ENCODE results near the gene KIF4B. TPM values are rescaled to one million over a fixed set of nuclear protein-coding genes. Genes with fewer than 3 reads are reported as not detected.

Gene KIF4B, protein sequence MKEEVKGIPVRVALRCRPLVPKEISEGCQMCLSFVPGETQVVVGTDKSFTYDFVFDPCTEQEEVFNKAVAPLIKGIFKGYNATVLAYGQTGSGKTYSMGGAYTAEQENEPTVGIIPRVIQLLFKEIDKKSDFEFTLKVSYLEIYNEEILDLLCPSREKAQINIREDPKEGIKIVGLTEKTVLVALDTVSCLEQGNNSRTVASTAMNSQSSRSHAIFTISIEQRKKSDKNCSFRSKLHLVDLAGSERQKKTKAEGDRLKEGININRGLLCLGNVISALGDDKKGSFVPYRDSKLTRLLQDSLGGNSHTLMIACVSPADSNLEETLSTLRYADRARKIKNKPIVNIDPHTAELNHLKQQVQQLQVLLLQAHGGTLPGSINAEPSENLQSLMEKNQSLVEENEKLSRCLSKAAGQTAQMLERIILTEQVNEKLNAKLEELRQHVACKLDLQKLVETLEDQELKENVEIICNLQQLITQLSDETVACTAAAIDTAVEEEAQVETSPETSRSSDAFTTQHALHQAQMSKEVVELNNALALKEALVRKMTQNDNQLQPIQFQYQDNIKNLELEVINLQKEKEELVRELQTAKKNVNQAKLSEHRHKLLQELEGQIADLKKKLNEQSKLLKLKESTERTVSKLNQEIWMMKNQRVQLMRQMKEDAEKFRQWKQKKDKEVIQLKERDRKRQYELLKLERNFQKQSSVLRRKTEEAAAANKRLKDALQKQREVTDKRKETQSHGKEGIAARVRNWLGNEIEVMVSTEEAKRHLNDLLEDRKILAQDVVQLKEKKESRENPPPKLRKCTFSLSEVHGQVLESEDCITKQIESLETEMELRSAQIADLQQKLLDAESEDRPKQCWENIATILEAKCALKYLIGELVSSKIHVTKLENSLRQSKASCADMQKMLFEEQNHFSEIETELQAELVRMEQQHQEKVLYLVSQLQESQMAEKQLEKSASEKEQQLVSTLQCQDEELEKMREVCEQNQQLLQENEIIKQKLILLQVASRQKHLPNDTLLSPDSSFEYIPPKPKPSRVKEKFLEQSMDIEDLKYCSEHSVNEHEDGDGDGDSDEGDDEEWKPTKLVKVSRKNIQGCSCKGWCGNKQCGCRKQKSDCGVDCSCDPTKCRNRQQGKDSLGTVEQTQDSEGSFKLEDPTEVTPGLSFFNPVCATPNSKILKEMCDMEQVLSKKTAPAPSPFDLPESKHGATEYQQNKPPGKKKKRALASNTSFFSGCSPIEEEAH
- total RNA-seq = not detected

DNA sequence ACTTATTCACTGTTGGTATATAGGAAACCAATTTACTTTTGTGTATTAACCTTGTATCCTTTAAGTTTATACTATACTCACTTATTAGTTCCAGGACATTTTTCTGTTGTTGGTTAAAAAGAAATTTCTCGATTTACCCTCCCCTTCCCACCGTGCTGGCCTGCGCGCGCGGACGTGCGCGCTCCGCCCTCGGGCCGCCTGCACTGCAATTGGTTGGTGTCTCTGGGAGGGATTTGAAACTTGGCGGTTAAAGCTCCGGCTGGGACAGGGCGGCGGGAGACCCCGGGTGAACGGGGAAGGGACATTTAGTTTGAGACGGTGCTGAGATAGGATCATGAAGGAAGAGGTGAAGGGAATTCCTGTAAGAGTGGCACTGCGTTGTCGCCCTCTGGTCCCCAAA lies at the start of gene KIF4B:
KIF4B (plus strand) TSS at position 230 of the 400 bp plus-strand sequence; CDS start at position 335, 105 bp downstream.
- DNase-seq = no peak
- Histone ChIP-seq H3K36me3 (no peaks in the 10 kb centered on the region), H3K4me1 (no peaks in the 10 kb centered on the region), H3K4me3 (replicated peaks in 1 of 3) (no peak within 1 kb of the TSS), H3K27me3 (no peaks in the 10 kb centered on the region), H3K27ac (no peak within 1 kb of the TSS), H3K9me3 (no peaks in the 10 kb centered on the region)
- no peak for TF ChIP-seq POLR2A (IDR thresholded peaks at IDR 0.05)
- TF ChIP-seq, protein P1, sequence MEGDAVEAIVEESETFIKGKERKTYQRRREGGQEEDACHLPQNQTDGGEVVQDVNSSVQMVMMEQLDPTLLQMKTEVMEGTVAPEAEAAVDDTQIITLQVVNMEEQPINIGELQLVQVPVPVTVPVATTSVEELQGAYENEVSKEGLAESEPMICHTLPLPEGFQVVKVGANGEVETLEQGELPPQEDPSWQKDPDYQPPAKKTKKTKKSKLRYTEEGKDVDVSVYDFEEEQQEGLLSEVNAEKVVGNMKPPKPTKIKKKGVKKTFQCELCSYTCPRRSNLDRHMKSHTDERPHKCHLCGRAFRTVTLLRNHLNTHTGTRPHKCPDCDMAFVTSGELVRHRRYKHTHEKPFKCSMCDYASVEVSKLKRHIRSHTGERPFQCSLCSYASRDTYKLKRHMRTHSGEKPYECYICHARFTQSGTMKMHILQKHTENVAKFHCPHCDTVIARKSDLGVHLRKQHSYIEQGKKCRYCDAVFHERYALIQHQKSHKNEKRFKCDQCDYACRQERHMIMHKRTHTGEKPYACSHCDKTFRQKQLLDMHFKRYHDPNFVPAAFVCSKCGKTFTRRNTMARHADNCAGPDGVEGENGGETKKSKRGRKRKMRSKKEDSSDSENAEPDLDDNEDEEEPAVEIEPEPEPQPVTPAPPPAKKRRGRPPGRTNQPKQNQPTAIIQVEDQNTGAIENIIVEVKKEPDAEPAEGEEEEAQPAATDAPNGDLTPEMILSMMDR (IDR thresholded peaks at IDR 0.05) = no peak
- 94 to 97% methylated on average over 21 of the region's 21 CpGs for WGBS, 2 donors
- intact Hi-C loops (cut with DNase I) = no loop called here

DNA sequence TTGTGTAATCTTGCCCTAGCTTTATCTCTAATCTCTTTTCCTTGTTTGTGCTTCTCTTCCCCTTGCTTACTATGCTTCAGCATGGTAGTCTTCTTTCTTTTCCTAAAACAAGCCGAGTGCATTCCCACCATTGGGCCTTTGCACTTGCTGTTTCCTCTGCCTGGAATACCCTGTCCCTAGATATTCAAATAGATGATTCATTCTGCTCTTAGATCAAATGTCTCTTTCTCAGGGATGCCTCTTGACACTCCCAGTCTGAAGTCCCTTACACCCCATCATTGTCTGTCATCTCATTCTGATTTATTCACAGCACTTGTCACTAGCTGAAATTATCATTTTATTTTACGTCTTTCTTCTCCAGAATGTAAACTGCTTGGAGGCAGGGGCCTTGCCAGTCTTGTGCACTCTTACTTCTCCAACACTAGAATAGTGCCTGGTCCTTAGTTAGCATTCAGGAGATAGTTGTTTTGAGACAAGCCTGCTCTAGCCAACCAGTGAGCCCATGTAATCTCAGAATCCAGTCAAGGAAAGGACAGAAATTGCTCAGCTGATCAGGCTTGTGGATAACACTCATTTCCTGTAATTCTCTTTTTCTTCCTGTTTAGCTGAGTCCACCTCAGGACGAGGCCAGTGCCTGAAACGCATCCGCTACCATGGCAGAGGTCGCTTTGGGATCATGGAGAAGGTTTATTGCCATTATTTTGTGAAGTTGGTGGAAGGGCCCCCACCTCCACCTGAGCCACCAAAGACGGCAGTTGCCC lies 47.3 kb upstream of the KIF4B start:
- H3K4me1 ChIP-seq = no peaks in the 10 kb centered on the region
- H3K27ac ChIP-seq = peak overlapping the region in 2 of 3 donors; percentile 34 to 38
- H3K4me3 ChIP-seq (replicated peaks in 1 of 3) = no peak overlapping the region
- H3K36me3 ChIP-seq = peaks cover 13 to 17% of the 10 kb centered on the region in 2 donors
- no peaks in the 10 kb centered on the region for H3K9me3 ChIP-seq
- WGBS, 2 donors = 73 to 87% methylated on average over 7 of the region's 7 CpGs
- no peak for DNase-seq
- no peaks in the 10 kb centered on the region for H3K27me3 ChIP-seq
- no peak for TF ChIP-seq POLR2A (IDR thresholded peaks at IDR 0.05)
- TF ChIP-seq, protein P1 (IDR thresholded peaks at IDR 0.05) = no peak
- intact Hi-C loops (cut with DNase I) = no loop called here

DNA sequence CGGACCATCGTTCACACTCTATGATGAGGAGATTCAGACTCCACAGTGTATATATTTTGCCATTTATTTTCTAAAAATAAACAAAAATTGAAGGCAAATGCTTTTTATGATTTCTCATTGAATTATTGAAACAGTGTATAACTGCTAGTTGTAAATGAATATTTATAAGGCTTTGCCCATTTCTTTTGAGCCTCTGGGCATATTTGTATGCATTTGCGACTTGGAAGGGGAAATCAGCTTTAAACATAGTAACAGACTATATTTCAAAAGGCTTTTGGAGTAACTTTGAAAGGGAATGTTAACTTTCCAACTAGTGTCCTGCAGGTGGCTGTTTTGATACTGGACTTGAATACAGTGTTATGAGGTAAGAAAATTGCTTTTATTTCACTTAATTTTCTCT lies 46.7 kb upstream of the KIF4B start:
- Histone ChIP-seq H3K4me3 (replicated peaks in 1 of 3) (no peak overlapping the region), H3K36me3 (peaks cover 13% of the 10 kb centered on the region in 2 donors), H3K27ac (peak overlapping the region in 2 of 3 donors; percentile 34 to 38), H3K27me3 (no peaks in the 10 kb centered on the region), H3K9me3 (no peaks in the 10 kb centered on the region), H3K4me1 (no peaks in the 10 kb centered on the region)
- TF ChIP-seq POLR2A (IDR thresholded peaks at IDR 0.05) = no peak
- TF ChIP-seq, protein P1 (IDR thresholded peaks at IDR 0.05) = no peak
- WGBS, 2 donors = 81 to 84% methylated on average over 3 of the region's 3 CpGs
- intact Hi-C loops (cut with DNase I) = no loop called here
- DNase-seq = no peak

DNA sequence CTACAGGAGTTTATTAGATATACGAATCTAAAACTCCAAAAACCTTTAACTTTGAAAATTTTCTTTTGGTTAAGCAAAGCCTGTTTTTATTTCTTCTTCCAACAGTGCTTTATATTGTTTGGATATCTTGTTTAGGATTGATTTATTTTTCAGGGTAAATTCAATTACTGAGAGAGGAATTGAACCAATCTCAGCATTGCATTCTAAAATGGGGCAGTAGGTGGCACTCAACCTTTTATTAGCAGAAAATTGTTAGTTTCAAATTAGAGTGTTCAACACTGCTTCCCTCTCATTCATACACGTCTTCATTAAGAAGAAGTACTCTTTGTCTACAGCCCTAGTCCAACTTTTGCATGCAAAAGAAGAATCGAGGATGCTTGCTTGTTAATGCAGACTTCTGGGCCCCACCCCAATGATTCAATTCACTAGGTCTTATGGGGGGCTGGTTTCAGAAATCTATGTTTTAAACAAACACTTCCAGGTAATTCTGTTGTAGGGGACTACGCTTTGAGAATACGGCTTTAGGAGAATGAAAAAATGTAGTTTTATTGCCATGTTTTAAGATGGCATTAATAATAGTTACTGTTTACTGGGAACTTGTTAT lies 46.0 kb upstream of the KIF4B start:
- WGBS, 2 donors = 78 to 81% methylated on average over 5 of the region's 5 CpGs
- Histone ChIP-seq H3K36me3 (peaks cover 10 to 13% of the 10 kb centered on the region in 2 donors), H3K27me3 (no peaks in the 10 kb centered on the region), H3K9me3 (no peaks in the 10 kb centered on the region), H3K4me3 (replicated peaks in 1 of 3) (no peak overlapping the region), H3K4me1 (no peaks in the 10 kb centered on the region), H3K27ac (peak overlapping the region in 1 of 3 donors; percentile 34)
- no peak for DNase-seq
- intact Hi-C loops (cut with DNase I) = no loop called here
- TF ChIP-seq POLR2A (IDR thresholded peaks at IDR 0.05) = no peak
- TF ChIP-seq, protein P1 (IDR thresholded peaks at IDR 0.05) = peak in 1 of 6 experiments; percentile 39
